Putamen (tissue), 1 donor: ENCODE results near the gene PDCD5.
"Not testable (repeated sequence)": the region's sequence is repeated elsewhere in the genome, so short reads cannot be mapped to it uniquely, and the experiment has no call there.

Experiments
- DNase-seq: peaks from one replicate; pipeline ENCODE4 v3.0.0-alpha.2; 2016; ENCODE audit warnings: low spot score

Gene PDCD5

DNA sequence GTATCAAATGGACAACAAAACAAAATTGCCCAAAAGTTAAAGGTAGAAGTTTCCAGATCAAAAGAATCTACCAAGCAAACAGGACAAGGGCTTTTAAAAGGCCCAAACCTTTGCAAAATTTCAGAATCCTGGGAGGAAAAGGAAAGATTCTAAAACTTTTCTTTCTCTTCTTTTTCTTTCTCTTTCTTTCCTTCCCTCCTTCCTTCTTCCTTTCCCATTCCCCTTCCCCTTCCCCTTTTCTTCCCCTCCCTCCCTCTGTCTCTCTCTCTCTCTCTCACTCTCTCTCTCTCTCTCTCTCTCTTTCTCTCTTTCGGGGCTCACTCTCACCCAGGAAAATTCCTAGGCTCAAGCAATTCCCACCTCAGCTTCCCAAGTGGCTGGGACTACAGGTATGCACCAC is 4.2 kb upstream of the PDCD5 start:
- DNase-seq = no peak

DNA sequence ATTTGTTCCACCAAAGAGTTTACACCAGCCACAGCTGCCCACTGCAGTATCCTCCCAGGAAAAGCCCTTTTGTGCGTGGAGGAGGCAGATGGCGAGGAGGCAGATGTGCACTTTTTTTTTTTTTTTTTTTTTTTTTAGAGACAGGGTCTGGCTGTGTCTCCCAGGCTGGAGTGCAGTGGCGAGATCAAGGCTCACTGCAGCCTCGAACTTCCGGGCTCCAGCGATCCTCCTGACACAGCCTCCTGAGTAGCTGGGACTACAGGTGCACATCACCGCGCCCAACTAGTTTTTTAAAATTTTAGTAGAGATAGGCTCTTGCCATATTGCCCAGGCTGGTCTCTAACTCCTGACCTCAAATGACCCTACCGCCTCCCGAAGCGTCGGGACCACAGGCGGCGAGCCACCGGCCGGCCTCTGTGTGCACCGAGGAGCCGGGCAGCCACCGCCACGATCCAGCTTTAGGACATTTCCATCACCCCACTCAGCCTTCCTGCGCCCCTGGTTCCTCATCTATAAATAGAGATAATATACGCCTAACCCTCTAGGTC is 563 bp upstream of the PDCD5 start:
- no peak for DNase-seq

DNA sequence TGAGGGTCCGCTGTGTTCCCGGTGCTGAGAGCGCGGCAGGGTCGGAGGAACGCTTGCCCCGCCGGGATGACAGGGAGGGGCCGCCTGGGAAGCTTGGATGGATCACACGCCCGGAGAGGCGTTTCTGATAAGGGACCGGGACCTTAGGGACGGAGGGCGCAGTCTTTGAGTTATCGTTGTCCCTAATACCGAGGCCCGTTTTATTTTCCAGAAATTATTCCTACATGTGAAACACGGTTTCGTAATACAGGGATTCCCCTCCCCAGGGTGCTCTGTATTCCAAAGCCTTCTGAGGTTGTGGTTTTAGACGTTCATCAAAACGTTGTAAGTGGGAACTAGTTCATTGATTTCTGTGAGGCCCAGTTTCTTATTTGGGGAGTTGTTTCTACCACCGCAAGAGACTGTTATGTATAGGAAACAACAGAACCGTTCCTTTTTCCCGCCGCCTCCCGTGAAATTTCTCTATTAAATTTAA is 752 bp downstream of the PDCD5 start:
- no peak for DNase-seq

DNA sequence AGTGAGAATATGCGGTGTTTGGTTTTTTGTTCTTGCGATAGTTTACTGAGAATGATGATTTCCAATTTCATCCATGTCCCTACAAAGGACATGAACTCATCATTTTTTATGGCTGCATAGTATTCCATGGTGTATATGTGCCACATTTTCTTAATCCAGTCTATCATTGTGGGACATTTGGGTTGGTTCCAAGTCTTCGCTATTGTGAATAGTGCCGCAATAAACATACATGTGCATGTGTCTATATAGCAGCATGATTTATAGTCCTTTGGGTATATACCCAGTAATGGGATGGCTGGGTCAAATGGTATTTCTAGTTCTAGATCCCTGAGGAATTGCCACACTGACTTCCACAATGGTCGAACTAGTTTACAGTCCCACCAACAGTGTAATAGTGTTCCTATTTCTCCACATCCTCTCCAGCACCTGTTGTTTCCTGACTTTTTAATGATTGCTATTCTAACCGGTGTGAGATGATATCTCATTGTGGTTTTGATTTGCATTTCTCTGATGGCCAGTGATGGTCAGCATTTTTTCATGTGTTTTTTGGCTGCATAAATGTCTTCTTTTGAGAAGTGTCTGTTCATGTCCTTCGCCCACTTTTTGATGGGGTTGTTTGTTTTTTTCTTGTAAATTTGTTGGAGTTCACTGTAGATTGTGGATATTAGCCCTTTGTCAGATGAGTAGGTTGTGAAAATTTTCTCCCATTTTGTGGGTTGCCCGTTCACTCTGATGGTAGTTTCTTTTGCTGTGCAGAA is 6.9 kb downstream of the PDCD5 start:
- DNase-seq = not testable (repeated sequence)

DNA sequence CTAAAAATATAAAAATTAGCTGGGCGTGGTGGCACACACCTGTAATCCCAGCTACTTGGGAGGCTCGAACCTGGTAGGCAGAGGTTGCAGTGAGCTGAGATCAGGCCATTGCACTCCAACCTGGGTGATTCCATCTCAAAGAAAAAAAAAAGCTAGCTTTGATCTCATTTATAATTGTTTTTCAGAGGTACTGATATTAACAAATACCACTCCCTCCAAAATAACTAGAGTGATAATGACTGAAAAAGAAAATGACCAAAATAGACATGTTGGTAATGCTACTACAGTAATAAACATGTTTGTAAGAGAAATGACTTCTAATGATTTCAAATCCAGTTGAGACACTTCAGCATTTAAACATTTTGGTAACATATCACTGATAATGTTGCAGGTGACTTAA is 13.0 kb downstream of the PDCD5 start:
- no peak for DNase-seq

DNA sequence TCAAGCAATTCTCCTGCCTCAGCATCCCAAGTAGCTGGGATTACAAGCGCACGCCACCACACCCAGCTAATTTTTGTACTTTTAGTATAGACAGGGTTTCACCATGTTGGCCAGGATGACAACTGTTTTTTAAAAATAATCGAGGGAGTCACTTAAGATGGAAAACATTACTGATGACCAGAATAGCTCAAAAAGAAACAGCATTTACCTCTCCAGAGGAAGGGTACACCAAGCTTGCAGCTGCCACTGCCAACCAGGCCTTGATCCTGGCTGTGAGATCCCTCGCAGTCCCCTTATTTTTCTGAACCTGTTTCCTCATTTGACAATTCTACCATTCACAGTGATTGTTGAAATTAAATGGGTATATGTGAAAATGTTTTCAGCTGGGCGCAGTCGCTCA is 14.5 kb downstream of the PDCD5 start:
- no peak for DNase-seq

DNA sequence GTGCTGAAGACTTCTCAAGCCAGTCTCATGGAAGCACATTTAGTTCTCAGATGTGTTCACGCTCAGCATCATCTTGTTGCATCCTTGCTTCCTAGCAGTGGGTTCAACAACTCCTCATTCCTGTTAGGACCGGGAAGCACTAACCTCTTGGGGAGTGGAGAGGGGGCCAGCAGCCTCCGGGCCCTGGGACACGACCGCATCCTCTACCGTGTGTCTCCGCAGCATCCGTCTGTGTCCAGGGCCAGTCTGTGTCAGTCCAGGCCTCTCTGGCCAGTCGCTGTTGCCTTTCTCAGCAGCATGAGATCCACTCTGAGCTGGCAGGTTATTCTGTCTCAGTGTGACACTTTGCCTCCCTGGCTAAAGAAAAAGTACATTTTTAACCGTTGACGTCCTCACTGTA is 17.0 kb downstream of the PDCD5 start:
- no peak for DNase-seq

DNA sequence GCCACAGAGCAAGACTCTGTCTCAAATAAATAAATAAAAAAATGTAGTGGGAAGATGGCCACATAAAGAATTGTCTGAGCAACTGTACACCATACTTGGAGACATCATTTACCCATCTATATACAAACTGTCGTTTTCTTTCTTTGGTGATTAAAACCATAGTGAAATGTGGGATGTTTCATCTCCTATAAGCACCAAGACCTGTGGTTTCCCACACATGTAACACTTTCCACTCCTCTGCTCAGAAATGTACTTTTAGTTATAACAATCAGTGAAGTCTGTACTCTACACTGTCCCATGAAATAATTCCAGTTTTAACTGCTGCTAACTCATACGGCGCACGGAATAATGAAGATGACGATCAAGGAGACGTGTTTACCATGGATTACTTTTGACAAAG is 18.3 kb downstream of the PDCD5 start:
- DNase-seq = no peak

DNA sequence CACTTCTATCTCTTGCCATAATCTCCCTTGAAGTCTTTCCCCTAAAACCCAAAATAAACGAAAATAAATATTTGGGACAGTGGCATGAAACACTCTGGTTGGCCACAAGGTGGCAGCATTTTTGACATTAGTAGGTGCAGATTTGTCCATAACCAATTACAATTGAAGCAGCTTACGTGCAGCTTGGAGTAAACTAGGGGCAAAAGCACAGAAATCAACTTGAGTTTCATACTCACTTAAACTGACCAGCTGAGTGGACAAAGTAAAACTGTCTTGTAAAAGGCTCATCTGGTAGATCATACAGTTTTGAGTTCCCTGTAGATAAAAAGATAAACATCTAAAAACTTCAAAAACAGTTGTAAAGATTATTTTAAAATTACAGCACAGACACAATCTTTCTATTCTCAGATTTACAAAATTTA is 18.8 kb downstream of the PDCD5 start:
- DNase-seq = no peak

DNA sequence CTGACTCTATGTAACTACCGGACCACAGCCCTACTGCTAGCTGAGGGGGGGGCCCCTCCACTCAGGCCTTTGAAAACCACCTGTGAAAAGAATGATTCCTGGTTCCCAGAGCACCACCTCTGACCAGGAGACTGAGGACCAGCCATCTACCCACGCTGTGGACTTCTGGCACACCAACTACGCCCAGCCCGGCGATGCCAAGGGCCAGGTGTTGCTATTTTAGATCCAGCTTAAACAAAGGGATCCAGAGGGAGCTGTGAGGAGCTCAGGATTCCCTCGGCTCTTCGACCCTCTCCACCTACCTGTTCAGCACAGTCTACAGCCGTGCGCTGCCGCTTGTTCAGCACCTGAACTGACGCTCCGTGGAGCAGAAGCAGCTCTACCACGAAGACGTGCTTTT is 23.0 kb downstream of the PDCD5 start:
- DNase-seq = no peak

DNA sequence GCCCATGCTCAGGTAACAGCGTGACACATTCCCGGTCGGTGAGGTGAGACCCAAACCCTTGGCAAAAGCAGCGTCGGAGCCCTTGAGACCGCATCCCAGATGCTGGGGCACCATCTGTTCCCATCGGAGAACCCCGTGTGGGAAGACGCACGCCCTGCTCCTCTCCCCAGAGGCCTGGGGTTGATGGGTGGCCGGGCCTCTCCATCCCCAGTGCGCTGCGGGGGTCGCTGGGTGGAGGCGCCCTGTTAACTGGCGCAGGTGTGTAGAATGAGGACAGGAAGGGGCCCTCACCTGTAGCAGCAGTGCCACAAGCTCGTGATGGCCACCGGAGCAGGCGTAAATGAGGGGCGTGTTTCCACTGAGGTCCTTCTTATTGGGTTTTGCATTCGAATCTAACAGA is 24.6 kb downstream of the PDCD5 start:
- DNase-seq = no peak

DNA sequence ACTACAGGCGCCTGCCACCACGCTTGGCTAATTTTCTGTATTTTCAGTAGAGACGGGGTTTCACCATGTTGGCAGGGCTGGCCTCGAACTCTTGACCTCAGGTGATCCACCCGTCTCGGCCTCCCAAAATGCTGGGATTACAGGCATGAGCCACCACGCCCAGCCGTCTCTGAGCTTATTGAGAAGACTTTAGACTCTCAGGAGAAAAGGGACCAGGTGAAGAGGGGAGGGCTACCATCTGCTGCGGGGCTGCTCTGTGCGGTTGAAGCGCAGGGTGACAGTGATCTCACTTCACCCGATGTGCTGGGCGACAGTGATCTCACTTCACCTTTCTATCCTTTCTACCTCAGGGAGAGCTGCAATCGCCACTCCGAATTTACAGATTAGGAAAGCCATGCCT is 25.3 kb downstream of the PDCD5 start:
- no peak for DNase-seq

DNA sequence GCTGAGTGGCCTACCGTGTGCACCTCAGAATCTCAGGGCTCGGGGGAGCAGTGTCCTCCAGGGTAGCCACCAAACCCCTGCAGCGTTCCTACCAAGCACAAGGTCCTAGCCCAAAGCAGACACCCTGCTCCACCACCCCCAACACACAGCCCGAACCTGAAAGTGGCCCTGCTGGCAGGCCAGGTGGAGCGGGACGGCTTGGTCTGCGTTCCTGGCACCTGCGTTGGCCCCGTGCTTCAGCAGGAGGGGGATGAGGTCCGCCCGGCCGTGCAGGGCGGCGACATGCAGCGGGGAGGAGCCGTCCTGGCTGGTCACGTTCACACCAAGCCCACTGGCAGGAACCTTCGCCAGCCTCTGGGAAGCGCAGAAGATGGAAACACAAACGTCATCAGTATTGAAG is 26.5 kb downstream of the PDCD5 start:
- no peak for DNase-seq

DNA sequence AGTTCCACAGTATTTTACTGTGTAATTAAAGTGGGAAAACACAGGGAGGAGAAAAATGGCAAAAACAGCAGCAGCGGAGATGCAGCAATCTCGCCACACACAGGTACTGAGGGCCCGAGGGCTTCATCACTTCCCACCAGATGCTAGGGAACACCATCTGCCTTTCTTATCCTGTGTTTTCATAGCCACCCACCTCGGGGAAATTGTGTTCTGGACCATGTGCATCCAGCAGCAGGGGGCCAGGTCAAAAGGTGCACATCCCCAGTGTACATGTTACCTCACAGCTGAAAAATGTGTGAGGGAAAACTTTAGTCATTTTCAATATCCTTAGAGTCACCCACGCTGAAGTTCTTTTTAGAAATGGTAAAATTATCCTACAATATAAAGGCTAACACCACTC is 30.2 kb downstream of the PDCD5 start:
- DNase-seq = no peak

DNA sequence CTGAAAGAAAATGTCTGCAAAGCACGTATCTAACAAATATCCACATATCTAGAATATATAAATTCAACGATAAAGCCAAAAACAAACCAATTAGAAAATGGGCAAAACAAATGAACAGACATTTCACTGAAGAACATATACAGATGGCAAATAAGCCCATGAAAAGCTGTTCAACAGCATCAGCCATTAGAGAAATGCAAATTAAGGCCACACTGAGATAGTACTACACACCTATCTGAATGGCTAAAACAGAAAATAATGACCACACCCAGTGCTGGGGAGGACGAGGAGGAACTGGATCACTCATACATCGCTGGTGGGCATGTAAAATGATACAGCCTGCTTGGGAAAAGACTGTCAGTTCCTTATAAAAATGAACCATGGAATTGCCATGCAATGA is 32.0 kb downstream of the PDCD5 start:
- no peak for DNase-seq

DNA sequence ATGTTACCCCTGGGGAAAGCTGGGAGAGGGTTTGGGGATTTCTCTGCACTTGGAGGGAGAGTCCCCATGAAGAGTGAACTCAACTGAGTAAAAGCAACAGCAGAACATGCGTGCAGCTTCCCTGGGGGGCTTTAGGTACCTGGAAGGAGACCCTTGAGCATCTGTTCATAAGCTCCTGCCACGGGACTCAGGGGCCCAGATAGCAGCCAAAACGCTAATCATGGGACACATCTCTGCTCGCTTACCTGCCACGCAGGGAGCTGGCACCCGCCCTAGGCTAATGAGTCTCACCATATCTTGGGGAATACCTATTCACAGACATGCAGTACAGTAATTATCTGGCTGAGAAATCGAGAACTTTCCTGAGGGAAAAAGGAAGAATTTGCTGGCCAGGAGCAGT is 33.9 kb downstream of the PDCD5 start:
- no peak for DNase-seq

DNA sequence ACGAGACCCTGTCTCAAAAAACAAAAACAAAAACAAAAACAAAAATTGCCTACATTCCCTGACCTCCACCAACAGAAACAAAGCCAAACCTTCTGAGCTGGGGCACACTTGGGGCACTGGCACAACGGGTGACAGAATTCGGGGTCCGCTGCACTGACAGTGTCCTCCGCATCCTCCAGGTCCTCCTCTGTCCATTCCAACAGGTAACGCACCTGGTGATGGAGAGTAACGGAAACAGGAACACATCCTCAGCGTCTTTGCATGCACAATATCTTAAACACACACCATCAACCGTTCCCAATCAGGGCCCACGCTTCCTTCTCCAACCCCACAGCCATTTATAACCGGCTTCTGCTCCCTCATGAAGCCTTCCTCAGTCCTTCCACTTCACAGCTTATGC is 34.6 kb downstream of the PDCD5 start:
- DNase-seq = no peak

DNA sequence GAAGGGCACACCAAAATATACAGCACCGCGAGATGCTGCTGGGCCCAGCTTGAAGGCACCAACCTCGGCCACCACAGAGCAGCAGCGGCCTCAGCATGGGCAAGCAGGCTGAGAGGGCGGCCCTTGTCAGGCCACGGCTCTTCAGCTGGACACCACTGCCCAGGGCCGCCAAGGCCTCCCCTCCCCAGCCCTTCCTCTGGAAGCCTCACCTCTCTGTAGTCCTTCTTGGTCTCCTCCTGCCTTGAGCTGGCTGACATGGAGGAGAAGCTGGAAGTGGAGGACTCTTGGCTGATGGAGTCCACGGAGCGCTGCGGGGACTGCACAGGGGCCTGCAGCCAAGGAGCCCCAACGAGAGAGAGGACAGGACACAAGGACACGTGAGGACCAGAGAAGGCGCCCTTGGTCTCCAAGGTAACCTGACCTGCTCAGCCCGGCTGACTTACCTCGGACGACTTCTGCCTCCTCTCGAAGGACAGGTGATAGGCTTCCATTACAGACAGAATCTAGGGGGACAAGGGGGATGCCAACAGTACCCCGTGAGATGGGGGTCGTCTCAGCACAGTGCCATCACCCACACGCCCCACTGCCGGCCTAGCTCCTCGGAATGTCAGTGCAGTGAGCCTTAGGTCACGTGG is 38.2 kb downstream of the PDCD5 start:
- no peak for DNase-seq

DNA sequence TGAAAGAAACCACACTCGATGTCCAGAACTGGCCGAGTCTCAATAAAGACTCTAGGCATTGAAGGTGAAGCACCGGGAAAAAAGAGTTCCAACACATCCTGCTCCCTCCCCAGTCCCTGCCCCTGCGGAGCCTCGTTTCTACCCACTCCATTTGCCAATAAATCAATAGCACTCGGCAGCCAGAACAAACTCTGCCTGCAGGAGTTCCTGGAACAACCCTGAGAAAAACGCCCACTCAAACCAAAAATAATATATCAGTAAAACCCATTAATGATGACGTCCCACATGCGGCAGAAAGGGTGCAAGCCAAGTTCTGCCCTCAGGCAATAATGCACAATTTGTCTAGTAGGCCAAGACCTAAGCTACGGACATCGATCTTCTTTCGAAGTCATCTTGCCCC is 41.0 kb downstream of the PDCD5 start:
- peak; percentile 45 for DNase-seq

DNA sequence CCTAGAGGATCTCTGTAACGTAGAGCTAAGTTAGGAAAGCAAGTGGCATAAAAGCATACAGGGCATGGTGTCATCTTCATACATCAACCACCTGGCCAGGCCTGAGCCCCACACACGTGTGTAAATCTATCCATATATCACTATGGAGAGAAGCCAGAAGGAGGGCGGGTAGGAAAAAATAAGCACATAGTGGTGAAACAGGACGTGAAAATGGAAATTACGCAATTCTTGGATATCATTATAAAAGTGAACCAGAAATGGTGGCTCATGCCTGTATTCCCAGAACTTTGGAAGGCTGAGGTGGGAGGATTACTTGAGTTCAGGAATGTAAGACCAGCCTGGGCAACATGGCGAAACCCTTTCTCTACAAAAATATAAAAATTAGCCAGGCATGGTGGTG is 43.4 kb downstream of the PDCD5 start:
- no peak for DNase-seq

DNA sequence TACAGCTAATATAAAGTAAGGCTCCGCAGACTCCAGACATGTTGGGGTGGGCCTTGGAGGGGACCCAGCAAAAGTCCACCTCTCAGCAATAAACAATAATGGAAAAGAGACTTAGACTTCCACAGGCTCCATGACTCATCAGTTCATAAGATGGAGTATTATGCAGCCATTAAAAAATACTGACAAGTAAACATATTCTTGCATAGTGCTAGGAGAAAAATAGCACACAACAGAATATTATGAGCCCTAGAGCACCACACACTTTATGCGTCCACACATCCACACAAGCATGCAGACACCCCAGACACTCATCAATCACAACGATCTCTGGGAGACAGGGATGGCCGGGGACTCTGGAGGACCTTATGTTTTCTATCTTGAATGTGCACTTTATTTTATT is 46.0 kb downstream of the PDCD5 start:
- DNase-seq = no peak

DNA sequence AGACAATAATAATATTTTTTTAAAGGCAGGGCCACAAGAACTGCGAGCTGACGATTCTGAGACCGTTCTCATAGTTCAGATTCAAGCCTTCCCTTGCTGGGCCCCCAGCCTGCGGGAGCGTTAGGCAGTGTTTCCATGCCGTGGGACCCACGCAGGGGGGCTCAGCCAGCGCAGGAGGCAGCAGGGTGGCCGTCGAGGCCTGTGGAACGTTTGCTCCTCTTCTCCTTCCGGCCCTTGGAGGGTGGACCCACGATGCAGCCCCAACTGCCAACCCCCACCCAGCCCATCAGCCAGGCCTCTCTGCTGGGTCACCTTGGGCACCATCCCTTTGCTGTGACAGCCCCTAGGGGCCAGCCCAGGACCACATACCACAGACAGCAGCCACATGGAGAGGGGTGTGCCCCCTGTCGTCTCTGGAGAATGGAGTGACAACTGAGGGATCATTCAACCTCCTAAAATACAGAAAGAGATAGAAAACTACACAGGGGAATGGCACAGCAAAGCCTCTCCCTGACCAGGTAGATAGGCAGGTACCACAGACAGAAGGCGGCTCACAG is 46.8 kb downstream of the PDCD5 start:
- no peak for DNase-seq

DNA sequence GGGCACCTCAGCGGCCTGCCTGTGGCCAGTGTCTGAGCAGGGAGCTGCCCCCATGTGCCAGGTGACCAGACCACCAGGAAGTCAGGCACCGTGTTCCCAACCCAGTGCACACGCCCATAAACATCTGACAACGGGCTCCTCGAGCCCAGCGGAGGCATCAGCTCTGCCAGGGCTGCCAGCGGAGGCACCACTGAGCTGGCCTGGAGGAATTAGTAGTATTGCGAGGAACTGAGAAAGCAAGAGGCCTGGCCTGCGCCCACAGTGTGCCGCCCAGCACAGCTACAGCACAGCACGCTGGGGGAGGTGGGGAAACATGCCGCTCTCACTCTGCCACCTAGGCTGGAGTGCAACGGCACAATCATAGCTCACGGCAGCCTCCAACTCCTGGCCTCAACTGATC is 49.3 kb downstream of the PDCD5 start:
- no peak for DNase-seq
